Measurements from ENCODE around the gene MED29.
A peak's percentile ranks its signal among the peaks of the same experiment; 100 is the strongest.

The MED29 gene

DNA sequence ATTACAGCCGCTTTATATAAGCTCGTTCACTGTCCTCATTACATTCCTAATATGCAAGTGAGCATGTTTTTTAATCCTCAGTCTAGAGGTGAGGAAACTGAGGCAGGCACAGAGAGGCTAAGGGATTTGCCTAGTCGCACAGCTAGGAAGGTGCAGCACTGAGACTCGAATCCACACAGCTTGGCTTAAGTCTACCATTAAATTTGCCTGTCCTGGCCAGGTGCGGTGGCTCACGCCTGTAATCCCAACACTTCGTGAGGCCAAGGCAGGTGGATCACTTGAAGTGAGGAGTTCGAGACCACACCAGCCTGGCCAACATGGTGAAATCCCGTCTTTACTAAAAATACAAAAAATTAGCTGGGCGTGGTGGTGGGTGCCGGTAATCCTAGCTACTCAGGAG is 36.5 kb downstream of the MED29 start:
- no peak for DNase-seq (ENCODE audit: low read depth, low spot score)

DNA sequence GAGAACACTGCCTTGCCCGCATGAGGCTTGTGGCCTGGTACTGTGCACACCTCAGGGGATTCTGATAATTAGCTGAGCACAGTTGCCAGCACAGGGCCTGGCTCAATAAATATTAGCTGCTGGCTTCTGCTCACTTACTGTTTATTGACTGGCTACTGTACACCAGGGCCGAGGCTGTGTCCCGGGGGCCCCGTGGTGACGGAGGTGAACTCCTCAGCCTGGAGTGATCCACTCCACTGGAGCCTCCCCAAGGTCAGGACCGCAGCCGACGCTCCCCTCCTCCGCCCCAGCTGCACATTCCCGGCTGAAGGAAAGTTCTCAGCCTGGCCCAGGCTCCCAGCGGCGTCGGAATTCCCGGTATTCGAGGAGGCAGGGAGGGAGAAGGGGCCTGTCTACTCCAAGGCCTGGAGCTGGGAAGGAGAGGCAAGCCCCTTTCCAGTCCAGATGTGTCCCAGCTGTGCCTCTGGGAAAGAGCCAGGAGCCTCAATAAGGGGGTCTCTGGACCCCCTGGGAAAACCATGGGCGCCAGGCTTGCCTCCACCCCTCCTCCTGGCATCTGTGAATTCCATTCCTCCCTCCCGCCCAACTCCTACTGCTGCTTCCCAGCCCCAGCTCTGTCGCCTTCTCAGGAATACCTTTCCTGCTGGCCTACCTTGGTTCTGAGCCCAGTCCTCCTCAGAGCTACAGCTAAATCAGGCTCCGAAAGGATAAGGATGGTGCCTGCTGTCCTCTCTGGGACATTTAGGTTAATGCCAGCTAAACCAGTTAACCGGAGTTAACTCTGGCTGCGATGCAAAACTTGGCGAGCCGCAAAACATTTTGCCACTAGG is 37.3 kb downstream of the MED29 start:
- DNase-seq (ENCODE audit: low read depth, low spot score) = no peak

DNA sequence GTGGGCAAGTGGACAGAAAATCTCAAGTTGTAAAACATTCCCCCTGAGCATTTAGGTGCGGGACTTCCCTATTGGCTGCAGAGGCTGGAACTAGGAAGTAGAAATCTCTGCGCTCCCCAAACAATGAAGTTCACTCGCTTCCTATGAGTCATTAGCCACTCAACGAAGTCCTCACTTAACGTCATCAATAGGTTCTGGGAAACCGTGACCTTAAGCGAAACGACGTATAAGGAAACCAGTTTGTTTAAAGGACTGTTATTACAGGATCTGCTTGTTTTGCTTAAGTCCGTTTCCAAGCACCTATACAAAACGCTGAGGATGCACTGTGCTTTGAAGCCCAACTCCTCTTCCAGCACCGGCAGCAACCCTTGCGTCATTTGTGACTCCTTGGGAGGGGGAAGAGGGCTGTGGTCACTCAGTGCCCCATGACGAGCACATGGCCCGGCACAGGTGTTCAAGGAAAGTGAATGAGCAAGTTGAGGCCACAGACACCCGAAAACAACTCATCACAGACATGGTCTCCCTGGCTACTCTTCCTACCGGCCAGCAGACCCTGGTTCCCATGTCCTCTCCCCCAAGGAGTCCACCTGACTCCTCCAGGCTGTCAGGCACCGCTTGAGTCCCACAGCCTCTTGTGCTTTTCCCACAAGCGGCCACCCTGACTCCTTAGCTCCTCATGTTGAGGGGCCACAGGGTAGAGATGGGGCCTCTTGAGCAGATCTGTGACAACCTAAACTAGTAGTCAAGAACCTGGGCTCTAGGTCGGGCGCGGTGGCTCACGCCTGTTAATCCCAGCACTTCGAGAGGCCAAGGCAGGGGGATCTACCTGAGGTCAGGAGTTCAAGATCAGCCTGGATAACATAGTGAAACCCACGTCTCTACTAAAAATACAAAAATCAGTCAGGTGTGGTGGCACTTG is 39.8 kb downstream of the MED29 start:
- DNase-seq (ENCODE audit: low read depth, low spot score) = no peak

DNA sequence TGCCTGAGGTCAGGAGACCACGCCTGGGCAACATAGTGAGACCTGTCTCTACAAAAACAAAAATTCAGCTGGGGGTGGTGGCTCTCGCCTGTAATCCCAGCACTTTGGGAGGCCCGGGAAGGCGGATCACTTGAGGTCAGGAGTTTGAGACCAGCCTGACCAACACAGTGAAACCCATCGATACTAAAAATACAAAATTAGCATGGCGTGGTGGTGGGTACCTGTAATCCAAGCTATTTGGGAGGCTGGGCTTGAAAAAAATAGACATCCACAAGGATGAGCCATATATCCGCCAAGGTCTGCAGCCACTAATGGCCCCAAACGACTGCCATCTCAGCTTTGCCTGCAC is 41.5 kb downstream of the MED29 start:
- DNase-seq (ENCODE audit: low read depth, low spot score) = no peak

GRCh38 chr19:39433480-39434079 is 42.4 kb downstream of the MED29 start:
- no peak for DNase-seq (ENCODE audit: low read depth, low spot score)

- DNase-seq (ENCODE audit: low read depth, low spot score) = no peak
Observed at GRCh38 chr19:39434123-39435076, 43.2 kb downstream of the MED29 start.

GRCh38 chr19:39435499-39436349 is 44.5 kb downstream of the MED29 start, which contains the start of gene RPS16:
Gene RPS16, minus strand, starts transcription at chr19:39435949. Its CDS starts 54 bp downstream, at chr19:39435895.
- peak; percentile 99 for DNase-seq (ENCODE audit: low read depth, low spot score)

GRCh38 chr19:39436350-39436716 is 45.2 kb downstream of the MED29 start:
- no peak for DNase-seq (ENCODE audit: low read depth, low spot score)

DNA sequence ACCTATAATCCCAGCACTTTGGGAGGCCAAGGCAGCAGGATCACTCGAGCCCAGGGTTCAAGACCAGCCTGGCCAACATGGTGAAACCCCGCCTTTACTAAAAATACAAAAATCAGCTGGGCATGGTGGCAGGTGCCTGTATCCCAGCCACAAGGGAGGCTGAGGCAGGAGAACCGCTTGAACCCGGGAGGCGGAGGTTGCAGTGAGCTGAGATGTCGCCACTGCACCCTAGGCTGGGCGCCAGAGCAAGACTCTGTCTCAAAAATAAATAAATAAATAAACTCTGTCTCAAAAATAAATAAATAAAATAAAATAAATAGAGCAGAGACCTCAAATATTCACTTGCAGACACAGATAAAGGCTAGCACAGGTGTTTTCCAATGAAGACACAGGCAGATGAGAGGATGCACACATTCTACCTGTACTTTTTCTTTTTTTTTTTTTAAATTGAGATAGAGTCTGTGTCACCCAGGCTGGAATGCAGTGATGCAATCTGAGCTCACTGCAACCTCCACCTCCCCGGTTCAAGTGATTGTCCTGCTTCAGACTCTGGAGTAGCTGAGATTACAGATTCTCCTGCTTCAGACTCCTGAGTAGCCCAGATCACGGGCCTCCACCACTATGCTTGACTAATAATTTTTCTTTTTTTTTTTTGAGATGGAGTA is 47.2 kb downstream of the MED29 start:
- DNase-seq (ENCODE audit: low read depth, low spot score) = no peak

DNA sequence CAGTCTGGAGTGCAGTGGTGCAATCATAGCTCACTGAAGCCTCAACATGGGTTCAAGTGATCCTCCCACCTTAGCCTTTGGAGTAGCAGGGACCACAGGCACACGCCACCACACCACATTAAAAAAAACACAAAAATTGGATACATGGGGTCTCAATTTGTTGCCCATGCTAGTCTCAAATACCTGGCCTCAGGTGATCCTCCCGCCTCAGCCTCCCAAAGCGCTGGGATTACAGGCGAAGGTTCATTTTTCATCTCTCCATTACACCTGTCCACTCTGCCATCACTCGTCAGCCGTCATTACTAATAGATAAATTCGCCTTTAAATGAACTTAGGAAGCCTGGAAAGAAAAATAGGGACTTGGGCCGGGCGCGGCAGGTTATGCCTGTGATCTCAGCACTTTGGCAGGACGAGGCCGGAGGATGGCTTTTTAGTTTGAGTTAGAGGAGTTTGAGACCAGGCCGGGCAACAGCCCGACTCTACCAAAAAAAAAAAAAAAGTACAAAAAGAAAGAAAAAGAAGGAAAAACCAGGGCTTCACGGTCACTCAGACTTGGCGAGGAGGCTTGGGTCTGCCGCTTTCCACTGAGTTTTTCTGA is 53.5 kb downstream of the MED29 start:
- DNase-seq (ENCODE audit: low read depth, low spot score) = no peak

GRCh38 chr19:39445196-39446111 is 54.3 kb downstream of the MED29 start, which contains the start of gene SUPT5H:
Gene SUPT5H, plus strand, starts transcription at chr19:39445582. Its CDS starts 309 bp downstream, at chr19:39445891.
- DNase-seq (ENCODE audit: low read depth, low spot score) = peak; percentile 96

- DNase-seq (ENCODE audit: low read depth, low spot score) = no peak
Observed at GRCh38 chr19:39446365-39447084, 55.3 kb downstream of the MED29 start.

DNA sequence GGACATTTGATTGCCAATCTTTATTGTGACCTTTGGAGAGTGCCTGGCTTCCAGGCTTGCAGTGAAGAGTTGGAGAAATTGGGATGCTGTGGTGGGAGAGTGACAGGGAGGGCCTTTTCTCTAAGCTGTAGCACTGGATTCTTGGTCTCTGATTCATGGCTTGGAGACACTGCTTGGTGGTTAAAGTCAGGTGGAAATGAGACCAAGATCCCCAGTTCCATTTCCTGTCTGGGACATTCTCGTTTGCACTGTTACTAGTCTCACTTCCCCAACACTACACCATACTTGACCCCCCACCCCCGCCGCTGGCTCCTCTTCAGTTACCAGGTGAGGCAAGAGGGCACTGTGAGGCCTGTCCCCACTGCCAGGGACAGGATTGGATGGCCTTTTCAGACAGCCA is 57.1 kb downstream of the MED29 start:
- no peak for DNase-seq (ENCODE audit: low read depth, low spot score)

- no peak for DNase-seq (ENCODE audit: low read depth, low spot score)
Observed at GRCh38 chr19:39449116-39449797, 58.1 kb downstream of the MED29 start.
